Stimulated activated CD4-positive, alpha-beta T cell treated with anti-CD3 and anti-CD28 coated beads, Interleukin-1b, Interleukin-23, amount 100 ng/mL, for 24 hours (primary cell): Measurements from ENCODE around the gene FBXO27.
"Not testable (repeated sequence)": the region's sequence is repeated elsewhere in the genome, so short reads cannot be mapped to it uniquely, and the experiment has no call there.

ENCODE experiments used
- DNase-seq, 4 experiments: peaks; one replicate each; pipeline ENCODE4 v3.0.0-alpha.2; 2020; ENCODE audit warnings: low read depth in 4 of 4, low spot score in 1 of 4

FBXO27 gene

GRCh38 chr19:38989066-38989605, 43.2 kb downstream of the FBXO27 start:
- DNase-seq: no peak

- not testable (repeated sequence) for DNase-seq
Observed at GRCh38 chr19:38988627-38989026, 43.7 kb downstream of the FBXO27 start.

- DNase-seq: not testable (repeated sequence)
Observed at GRCh38 chr19:38987745-38988144, 44.6 kb downstream of the FBXO27 start.

- DNase-seq: no peak
Observed at GRCh38 chr19:38985262-38985661, 47.1 kb downstream of the FBXO27 start.

GRCh38 chr19:38980583-38981374, 51.6 kb downstream of the FBXO27 start:
- no peak for DNase-seq

GRCh38 chr19:38979812-38980211, 52.5 kb downstream of the FBXO27 start:
- DNase-seq: no peak

GRCh38 chr19:38978326-38978689, 54.0 kb downstream of the FBXO27 start:
- no peak for DNase-seq

- DNase-seq: peak in 2 of 4 experiments; percentile 19 to 63
Observed at GRCh38 chr19:38977445-38978325, 54.7 kb downstream of the FBXO27 start.

- DNase-seq: no peak
Observed at GRCh38 chr19:38975861-38976271, 56.5 kb downstream of the FBXO27 start.

GRCh38 chr19:38975214-38975860, 57.0 kb downstream of the FBXO27 start, which contains the start of gene FBXO17:
Gene FBXO17, minus strand, starts transcription at chr19:38975742. Its CDS starts 25,423 bp downstream, at chr19:38950319.
- no peak for DNase-seq

- DNase-seq: no peak
Observed at GRCh38 chr19:38974624-38975213, 57.6 kb downstream of the FBXO27 start.
